WTC11 (cell line): ENCODE measurements around the gene IDE. TPM values are rescaled to one million over a fixed set of nuclear protein-coding genes. Genes with fewer than 3 reads are reported as not detected.

Experiments
- ATAC-seq: fragments of 200-7000 bp; cut with Tn5 transposase; 2 replicates; pipeline ENCODE4 v1.10.0; 2021; ENCODE audit warnings: mild to moderate bottlenecking, moderate library complexity
- CTCF ChIA-PET: fragments of 300-600 bp; sonication (Branson Sonifier 250); formaldehyde crosslinking; loops from one replicate; lab custom pipeline; 2021; ENCODE audit warnings: antibody characterized with exemption; lab: Charles Lee
- POLR2A ChIA-PET: fragments of 350-600 bp; sonication (Branson Sonifier 250); formaldehyde crosslinking; loops from one replicate; lab custom pipeline; 2021; ENCODE audit warnings: antibody characterized with exemption; lab: Charles Lee
- DNase-seq: peaks from one replicate; pipeline ENCODE4 v3.0.0; 2021; ENCODE audit warnings: low spot score
- H3K27ac Mint-ChIP-seq: 2 replicates; pipeline ENCODE4 v1.8.0; 2021; ENCODE audit warnings: mixed read lengths
- H3K27me3 Mint-ChIP-seq: 2 replicates; pipeline ENCODE4 v1.8.0; 2021; ENCODE audit warnings: low read depth, mild to moderate bottlenecking, moderate library complexity, mixed read lengths
- H3K36me3 Mint-ChIP-seq: 2 replicates; pipeline ENCODE4 v1.8.0; 2021; ENCODE audit warnings: mixed read lengths
- H3K4me1 Mint-ChIP-seq: 2 replicates; pipeline ENCODE4 v1.8.0; 2022; ENCODE audit warnings: mixed read lengths
- H3K4me3 Mint-ChIP-seq: 2 replicates; pipeline ENCODE4 v1.8.0; 2021; ENCODE audit warnings: mild to moderate bottlenecking, moderate library complexity, mixed read lengths
- H3K9me3 Mint-ChIP-seq: 2 replicates; pipeline ENCODE4 v1.8.0; 2021; ENCODE audit warnings: mixed read lengths
- ATF3 ChIP-seq: sonication (generic); formaldehyde crosslinking; conservative IDR thresholded peaks from 2 replicates; pipeline ENCODE4 v1.8.1; 2022; ENCODE audit warnings: mild to moderate bottlenecking, missing genetic modification reagents
- CREM ChIP-seq: sonication (generic); formaldehyde crosslinking; IDR thresholded peaks from 2 replicates; pipeline ENCODE4 v1.8.1; 2022; ENCODE audit warnings: mild to moderate bottlenecking, missing genetic modification reagents, moderate library complexity
- E2F5 ChIP-seq: sonication (generic); formaldehyde crosslinking; IDR thresholded peaks from 2 replicates; pipeline ENCODE4 v1.8.1; 2022; ENCODE audit warnings: mild to moderate bottlenecking, moderate library complexity, missing genetic modification reagents
- ELF4 ChIP-seq: sonication (generic); formaldehyde crosslinking; IDR thresholded peaks from 2 replicates; pipeline ENCODE4 v1.8.1; 2022; ENCODE audit warnings: low read depth, mild to moderate bottlenecking, moderate library complexity, missing genetic modification reagents
- EMX1 ChIP-seq: fragments of 250-450 bp; sonication (Bioruptor Pico); IDR thresholded peaks from 2 replicates; pipeline ENCODE4 v1.8.0; 2021; ENCODE audit warnings: mild to moderate bottlenecking
- JAZF1 ChIP-seq: fragments of 250-450 bp; sonication (Bioruptor Pico); IDR thresholded peaks from 2 replicates; pipeline ENCODE4 v1.9.0; 2021; ENCODE audit warnings: moderate library complexity, mild to moderate bottlenecking, inconsistent platforms
- JUN ChIP-seq: sonication (generic); formaldehyde crosslinking; IDR thresholded peaks from 2 replicates; pipeline ENCODE4 v1.8.0; 2023; ENCODE audit warnings: mild to moderate bottlenecking, missing genetic modification reagents
- NFE2L1 ChIP-seq: sonication (generic); formaldehyde crosslinking; IDR thresholded peaks from 2 replicates; pipeline ENCODE4 v1.8.1; 2023; ENCODE audit warnings: missing genetic modification reagents
- NR2C2 ChIP-seq: sonication (generic); formaldehyde crosslinking; IDR thresholded peaks from 2 replicates; pipeline ENCODE4 v1.8.0; 2022; ENCODE audit warnings: mild to moderate bottlenecking, missing genetic modification reagents
- NR3C1 ChIP-seq: sonication (generic); formaldehyde crosslinking; conservative IDR thresholded peaks from 2 replicates; pipeline ENCODE4 v1.8.1; 2023; ENCODE audit warnings: low read depth, mild to moderate bottlenecking, missing genetic modification reagents
- RORB ChIP-seq: fragments of 250-450 bp; sonication (Bioruptor Pico); IDR thresholded peaks from 2 replicates; pipeline ENCODE4 v1.9.0; 2021; ENCODE audit warnings: mild to moderate bottlenecking
- SMAD3 ChIP-seq: sonication (generic); formaldehyde crosslinking; IDR thresholded peaks from 2 replicates; pipeline ENCODE4 v1.8.0; 2022; ENCODE audit warnings: missing genetic modification reagents, mild to moderate bottlenecking, borderline replicate concordance
- ZNF121 ChIP-seq: sonication (generic); formaldehyde crosslinking; IDR thresholded peaks from 2 replicates; pipeline ENCODE4 v1.8.0; 2023; ENCODE audit warnings: missing genetic modification reagents
- ZNF425 ChIP-seq: fragments of 250-450 bp; sonication (Bioruptor Pico); conservative IDR thresholded peaks from 2 replicates; pipeline ENCODE4 v1.9.0; 2021; ENCODE audit warnings: mild to moderate bottlenecking
- total RNA-seq: library from RNA; stranded (reverse); gene quantifications from 3 replicates; pipeline ENCODE4 v1.2.3, GENCODE V29; 2021
- TF ChIP-seq, protein P1 (sequence below): fragments of 200-600 bp; IDR thresholded peaks from 2 replicates; pipeline ENCODE4 v1.8.0; 2022; ENCODE audit warnings: antibody characterized with exemption
- TF ChIP-seq, protein P2 (sequence below): sonication (generic); formaldehyde crosslinking; IDR thresholded peaks from 2 replicates; pipeline ENCODE4 v1.8.0; 2022; ENCODE audit warnings: mild to moderate bottlenecking, missing genetic modification reagents
- TF ChIP-seq, protein P3 (sequence below): sonication (generic); formaldehyde crosslinking; IDR thresholded peaks from 2 replicates; pipeline ENCODE4 v1.8.1; 2022; ENCODE audit warnings: mild to moderate bottlenecking, missing genetic modification reagents, moderate library complexity, borderline replicate concordance
- TF ChIP-seq, protein P4 (sequence below): sonication (generic); formaldehyde crosslinking; IDR thresholded peaks from 2 replicates; pipeline ENCODE4 v1.8.1; 2022; ENCODE audit warnings: low read depth, mild to moderate bottlenecking, moderate library complexity, missing genetic modification reagents, borderline replicate concordance

The IDE gene
- total RNA-seq, 1 experiment from 2014 or later = 50.5 TPM

DNA sequence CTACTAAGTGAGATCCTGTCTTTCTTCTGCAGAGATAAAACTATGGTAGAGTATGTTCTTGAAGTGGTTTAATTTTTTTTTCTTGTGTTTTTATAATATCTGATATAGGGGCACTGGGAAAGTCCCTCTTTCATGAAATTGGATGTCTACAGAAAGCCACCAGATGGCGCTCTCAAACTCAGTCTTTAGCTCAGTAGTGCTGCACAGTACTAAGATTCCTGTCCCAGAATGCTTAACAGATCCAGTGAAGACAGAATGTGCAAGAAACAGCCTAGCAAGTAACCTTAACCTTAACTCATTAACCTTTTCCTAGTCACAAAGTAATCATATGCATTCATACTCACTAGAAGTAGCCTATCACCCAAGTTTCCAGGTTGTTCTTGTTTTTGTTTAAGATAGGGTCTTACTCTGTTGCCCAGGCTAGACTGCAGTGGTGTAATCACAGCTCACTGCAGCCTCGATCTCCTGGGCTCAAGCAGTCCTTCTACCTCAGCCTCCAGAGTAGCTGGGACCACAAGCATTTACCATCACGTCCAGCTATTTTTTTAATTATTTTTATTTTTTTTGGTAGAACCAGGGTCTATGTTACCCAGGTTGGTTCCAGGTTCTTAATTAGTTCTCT, 56.7 kb downstream of the IDE start:
- no peak overlapping the region for H3K27ac Mint-ChIP-seq
- H3K36me3 Mint-ChIP-seq = peaks cover 8% of the 10 kb centered on the region
- POLR2A ChIA-PET = interaction anchor here (1.5 kb wide), 1 partner anchor 57 kb away, joined by 4 read pairs; the partner anchor contains the start of gene IDE
- no peak overlapping the region for H3K4me3 Mint-ChIP-seq
- TF ChIP-seq, protein P1, sequence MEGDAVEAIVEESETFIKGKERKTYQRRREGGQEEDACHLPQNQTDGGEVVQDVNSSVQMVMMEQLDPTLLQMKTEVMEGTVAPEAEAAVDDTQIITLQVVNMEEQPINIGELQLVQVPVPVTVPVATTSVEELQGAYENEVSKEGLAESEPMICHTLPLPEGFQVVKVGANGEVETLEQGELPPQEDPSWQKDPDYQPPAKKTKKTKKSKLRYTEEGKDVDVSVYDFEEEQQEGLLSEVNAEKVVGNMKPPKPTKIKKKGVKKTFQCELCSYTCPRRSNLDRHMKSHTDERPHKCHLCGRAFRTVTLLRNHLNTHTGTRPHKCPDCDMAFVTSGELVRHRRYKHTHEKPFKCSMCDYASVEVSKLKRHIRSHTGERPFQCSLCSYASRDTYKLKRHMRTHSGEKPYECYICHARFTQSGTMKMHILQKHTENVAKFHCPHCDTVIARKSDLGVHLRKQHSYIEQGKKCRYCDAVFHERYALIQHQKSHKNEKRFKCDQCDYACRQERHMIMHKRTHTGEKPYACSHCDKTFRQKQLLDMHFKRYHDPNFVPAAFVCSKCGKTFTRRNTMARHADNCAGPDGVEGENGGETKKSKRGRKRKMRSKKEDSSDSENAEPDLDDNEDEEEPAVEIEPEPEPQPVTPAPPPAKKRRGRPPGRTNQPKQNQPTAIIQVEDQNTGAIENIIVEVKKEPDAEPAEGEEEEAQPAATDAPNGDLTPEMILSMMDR = peak; percentile 58
- no peak for TF ChIP-seq JUN (CRISPR knock-in tag)
- no peak for TF ChIP-seq NR3C1 (CRISPR knock-in tag)
- TF ChIP-seq ZNF121 (CRISPR knock-in tag) = peak; percentile 94
- TF ChIP-seq, protein P2, sequence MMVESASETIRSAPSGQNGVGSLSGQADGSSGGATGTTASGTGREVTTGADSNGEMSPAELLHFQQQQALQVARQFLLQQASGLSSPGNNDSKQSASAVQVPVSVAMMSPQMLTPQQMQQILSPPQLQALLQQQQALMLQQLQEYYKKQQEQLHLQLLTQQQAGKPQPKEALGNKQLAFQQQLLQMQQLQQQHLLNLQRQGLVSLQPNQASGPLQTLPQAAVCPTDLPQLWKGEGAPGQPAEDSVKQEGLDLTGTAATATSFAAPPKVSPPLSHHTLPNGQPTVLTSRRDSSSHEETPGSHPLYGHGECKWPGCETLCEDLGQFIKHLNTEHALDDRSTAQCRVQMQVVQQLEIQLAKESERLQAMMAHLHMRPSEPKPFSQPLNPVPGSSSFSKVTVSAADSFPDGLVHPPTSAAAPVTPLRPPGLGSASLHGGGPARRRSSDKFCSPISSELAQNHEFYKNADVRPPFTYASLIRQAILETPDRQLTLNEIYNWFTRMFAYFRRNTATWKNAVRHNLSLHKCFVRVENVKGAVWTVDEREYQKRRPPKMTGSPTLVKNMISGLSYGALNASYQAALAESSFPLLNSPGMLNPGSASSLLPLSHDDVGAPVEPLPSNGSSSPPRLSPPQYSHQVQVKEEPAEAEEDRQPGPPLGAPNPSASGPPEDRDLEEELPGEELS (CRISPR knock-in tag) = no peak
- no peak for TF ChIP-seq SMAD3
- TF ChIP-seq, protein P3, sequence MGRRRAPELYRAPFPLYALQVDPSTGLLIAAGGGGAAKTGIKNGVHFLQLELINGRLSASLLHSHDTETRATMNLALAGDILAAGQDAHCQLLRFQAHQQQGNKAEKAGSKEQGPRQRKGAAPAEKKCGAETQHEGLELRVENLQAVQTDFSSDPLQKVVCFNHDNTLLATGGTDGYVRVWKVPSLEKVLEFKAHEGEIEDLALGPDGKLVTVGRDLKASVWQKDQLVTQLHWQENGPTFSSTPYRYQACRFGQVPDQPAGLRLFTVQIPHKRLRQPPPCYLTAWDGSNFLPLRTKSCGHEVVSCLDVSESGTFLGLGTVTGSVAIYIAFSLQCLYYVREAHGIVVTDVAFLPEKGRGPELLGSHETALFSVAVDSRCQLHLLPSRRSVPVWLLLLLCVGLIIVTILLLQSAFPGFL (CRISPR knock-in tag) = no peak
- H3K9me3 Mint-ChIP-seq = no peaks in the 10 kb centered on the region
- H3K27me3 Mint-ChIP-seq = no peaks in the 10 kb centered on the region
- ATAC-seq (peak; percentile 91), DNase-seq (peak; percentile 54)
- H3K4me1 Mint-ChIP-seq = no peaks in the 10 kb centered on the region
- CTCF ChIA-PET = interaction anchor here (0.6 to 2.6 kb wide), 40 partner anchors 8 to 513 kb away, joined by 3 to 32 read pairs (median 3); partner anchors contain the start of gene IDE

DNA sequence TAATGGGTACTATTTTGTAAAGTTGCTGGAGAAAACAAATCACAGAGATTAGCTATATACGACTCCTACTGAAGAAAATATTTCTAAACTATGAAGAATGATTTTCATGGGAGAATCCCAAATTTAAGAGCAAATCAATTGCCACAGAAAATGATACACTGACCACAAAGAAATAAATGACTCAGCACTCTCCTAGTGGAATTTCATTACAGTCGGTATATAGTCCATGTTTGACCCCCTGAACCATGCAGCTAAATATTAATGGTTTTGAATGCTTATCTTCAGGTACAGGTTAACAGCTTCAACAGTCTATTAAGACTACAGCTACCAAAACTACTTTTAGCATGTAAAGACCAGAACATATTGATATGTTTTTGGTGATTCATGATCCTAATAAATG, 65.0 kb downstream of the IDE start:
- H3K27ac Mint-ChIP-seq = peak overlapping the region; percentile 29; the same call in 1 of the 2 replicates
- no peak for TF ChIP-seq JAZF1
- no peak for TF ChIP-seq ELF4 (CRISPR knock-in tag)
- TF ChIP-seq NFE2L1 = no peak
- TF ChIP-seq NR2C2 (CRISPR knock-in tag) = no peak
- TF ChIP-seq RORB (CRISPR knock-in tag) = no peak
- TF ChIP-seq ATF3 = no peak
- no peak for TF ChIP-seq E2F5
- TF ChIP-seq CREM (CRISPR knock-in tag) = no peak
- TF ChIP-seq, protein P4, sequence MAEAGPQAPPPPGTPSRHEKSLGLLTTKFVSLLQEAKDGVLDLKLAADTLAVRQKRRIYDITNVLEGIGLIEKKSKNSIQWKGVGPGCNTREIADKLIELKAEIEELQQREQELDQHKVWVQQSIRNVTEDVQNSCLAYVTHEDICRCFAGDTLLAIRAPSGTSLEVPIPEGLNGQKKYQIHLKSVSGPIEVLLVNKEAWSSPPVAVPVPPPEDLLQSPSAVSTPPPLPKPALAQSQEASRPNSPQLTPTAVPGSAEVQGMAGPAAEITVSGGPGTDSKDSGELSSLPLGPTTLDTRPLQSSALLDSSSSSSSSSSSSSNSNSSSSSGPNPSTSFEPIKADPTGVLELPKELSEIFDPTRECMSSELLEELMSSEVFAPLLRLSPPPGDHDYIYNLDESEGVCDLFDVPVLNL (CRISPR knock-in tag) = no peak
- TF ChIP-seq ZNF425 (CRISPR knock-in tag) = no peak
- TF ChIP-seq EMX1 (CRISPR knock-in tag) = no peak
- TF ChIP-seq, all 79 proteins: peak for 0
- ATAC-seq (no peak), DNase-seq (no peak)
- no peak overlapping the region for H3K4me3 Mint-ChIP-seq
- ChIA-PET POLR2A (no interaction called here), CTCF (interaction anchor here (0.9 kb wide), 1 partner anchor 8 kb away, joined by 3 read pairs; no protein-coding TSS in a partner anchor)
- no peaks in the 10 kb centered on the region for H3K4me1 Mint-ChIP-seq
- peaks cover 33% of the 10 kb centered on the region for H3K36me3 Mint-ChIP-seq
- H3K9me3 Mint-ChIP-seq = no peaks in the 10 kb centered on the region
- no peaks in the 10 kb centered on the region for H3K27me3 Mint-ChIP-seq
